Measurements from ENCODE around the gene AFF3.
A peak's percentile ranks its signal among the peaks of the same experiment; 100 is the strongest.

AFF3 gene

DNA sequence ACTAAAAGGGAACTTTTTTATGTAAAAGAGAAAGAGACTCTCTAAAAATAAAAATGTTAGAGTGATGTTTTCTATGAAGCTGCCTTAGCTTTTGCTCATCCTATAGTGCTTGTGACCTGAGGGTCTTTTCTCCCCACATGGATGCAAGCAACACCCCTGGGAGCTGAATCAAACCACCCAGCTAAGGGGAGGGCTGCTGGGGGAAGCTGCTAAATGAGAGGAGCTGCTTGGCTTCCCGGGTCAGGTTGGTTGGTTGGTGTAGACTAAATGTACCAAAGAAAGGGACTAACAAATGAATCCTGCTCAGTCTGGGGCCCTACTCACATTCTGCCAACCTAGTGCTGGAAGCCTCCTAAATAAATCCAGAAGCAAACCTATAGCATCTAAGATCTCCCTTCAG lies 35.0 kb downstream of the AFF3 start:
- Histone ChIP-seq H3K9me2 (replicated peaks; ENCODE audit: control insufficient read depth, low read length) (no peaks in the 10 kb centered on the region), H4K20me1 (ENCODE audit: control insufficient read depth, insufficient read depth, low read depth, low read length) (peaks cover 19% of the 10 kb centered on the region), H3K27me3 (ENCODE audit: control insufficient read depth, low read length) (no peaks in the 10 kb centered on the region), H3K4me1 (ENCODE audit: control insufficient read depth, low read length) (peaks cover 59% of the 10 kb centered on the region), H3F3A (ENCODE audit: control insufficient read depth, insufficient read depth) (peaks cover 23% of the 10 kb centered on the region), H3K27ac (ENCODE audit: low read depth, low read length) (no peak overlapping the region), H3K9me3 (ENCODE audit: control insufficient read depth, insufficient read depth, low read length) (no peaks in the 10 kb centered on the region), H3K36me3 (ENCODE audit: control insufficient read depth, low read length) (peaks cover 28% of the 10 kb centered on the region), H3K79me2 (ENCODE audit: control insufficient read depth, low read length) (peaks cover 5% of the 10 kb centered on the region; the same call in 1 of the 2 replicates), H3K4me3 (ENCODE audit: low read length) (no peak overlapping the region), H3K4me2 (ENCODE audit: low read length) (no peak overlapping the region)
- TF ChIP-seq, protein P1, sequence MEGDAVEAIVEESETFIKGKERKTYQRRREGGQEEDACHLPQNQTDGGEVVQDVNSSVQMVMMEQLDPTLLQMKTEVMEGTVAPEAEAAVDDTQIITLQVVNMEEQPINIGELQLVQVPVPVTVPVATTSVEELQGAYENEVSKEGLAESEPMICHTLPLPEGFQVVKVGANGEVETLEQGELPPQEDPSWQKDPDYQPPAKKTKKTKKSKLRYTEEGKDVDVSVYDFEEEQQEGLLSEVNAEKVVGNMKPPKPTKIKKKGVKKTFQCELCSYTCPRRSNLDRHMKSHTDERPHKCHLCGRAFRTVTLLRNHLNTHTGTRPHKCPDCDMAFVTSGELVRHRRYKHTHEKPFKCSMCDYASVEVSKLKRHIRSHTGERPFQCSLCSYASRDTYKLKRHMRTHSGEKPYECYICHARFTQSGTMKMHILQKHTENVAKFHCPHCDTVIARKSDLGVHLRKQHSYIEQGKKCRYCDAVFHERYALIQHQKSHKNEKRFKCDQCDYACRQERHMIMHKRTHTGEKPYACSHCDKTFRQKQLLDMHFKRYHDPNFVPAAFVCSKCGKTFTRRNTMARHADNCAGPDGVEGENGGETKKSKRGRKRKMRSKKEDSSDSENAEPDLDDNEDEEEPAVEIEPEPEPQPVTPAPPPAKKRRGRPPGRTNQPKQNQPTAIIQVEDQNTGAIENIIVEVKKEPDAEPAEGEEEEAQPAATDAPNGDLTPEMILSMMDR (IDR thresholded peaks at IDR 0.05; ENCODE audit: low read depth, low read length, poor library complexity, severe bottlenecking) = no peak
- TF ChIP-seq EZH2phosphoT487 (IDR thresholded peaks at IDR 0.05; ENCODE audit: borderline replicate concordance, low read length) = no peak

DNA sequence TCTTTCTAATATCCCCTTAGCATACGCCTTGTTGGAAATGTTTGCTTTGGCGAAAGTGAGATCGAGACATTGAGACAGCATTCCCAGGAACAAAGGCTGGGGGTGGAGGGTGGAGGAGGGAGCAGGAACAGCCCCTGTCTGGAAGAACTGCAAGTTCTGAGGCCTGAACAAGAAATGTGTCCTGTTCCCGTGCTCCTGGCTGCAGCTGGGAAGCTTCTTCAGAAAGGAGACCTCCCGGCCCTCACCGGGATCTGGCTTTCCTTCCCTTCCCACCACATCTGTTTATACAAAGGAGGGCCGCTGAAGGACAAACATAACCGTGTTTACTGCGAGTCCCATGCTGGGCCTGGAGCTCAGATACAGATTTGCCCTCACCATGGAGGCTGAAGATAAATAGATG lies 35.9 kb downstream of the AFF3 start:
- H3K79me2 ChIP-seq (ENCODE audit: control insufficient read depth, low read length) = peaks cover 5% of the 10 kb centered on the region; the same call in 1 of the 2 replicates
- no peaks in the 10 kb centered on the region for H3K9me3 ChIP-seq (ENCODE audit: control insufficient read depth, insufficient read depth, low read length)
- peaks cover 49% of the 10 kb centered on the region for H3K4me1 ChIP-seq (ENCODE audit: control insufficient read depth, low read length)
- no peaks in the 10 kb centered on the region for H3K9me2 ChIP-seq (replicated peaks; ENCODE audit: control insufficient read depth, low read length)
- peak overlapping the region; percentile 66; the same call in 1 of the 2 replicates for H3K4me2 ChIP-seq (ENCODE audit: low read length)
- H3F3A ChIP-seq (ENCODE audit: control insufficient read depth, insufficient read depth) = peaks cover 21% of the 10 kb centered on the region
- peaks cover 19% of the 10 kb centered on the region for H4K20me1 ChIP-seq (ENCODE audit: control insufficient read depth, insufficient read depth, low read depth, low read length)
- no peak overlapping the region for H3K4me3 ChIP-seq (ENCODE audit: low read length)
- H3K36me3 ChIP-seq (ENCODE audit: control insufficient read depth, low read length) = peaks cover 18% of the 10 kb centered on the region
- TF ChIP-seq, protein P1 (IDR thresholded peaks at IDR 0.05; ENCODE audit: low read depth, low read length, poor library complexity, severe bottlenecking) = no peak
- no peak for TF ChIP-seq EZH2phosphoT487 (IDR thresholded peaks at IDR 0.05; ENCODE audit: borderline replicate concordance, low read length)
- no peak overlapping the region for H3K27ac ChIP-seq (ENCODE audit: low read depth, low read length)
- no peaks in the 10 kb centered on the region for H3K27me3 ChIP-seq (ENCODE audit: control insufficient read depth, low read length)

- Histone ChIP-seq H4K20me1 (ENCODE audit: control insufficient read depth, insufficient read depth, low read depth, low read length) (peaks cover 19% of the 10 kb centered on the region), H3K4me1 (ENCODE audit: control insufficient read depth, low read length) (peaks cover 41% of the 10 kb centered on the region), H3K27me3 (ENCODE audit: control insufficient read depth, low read length) (no peaks in the 10 kb centered on the region), H3K27ac (ENCODE audit: low read depth, low read length) (no peak overlapping the region), H3K4me2 (ENCODE audit: low read length) (peak overlapping the region; percentile 66), H3K9me2 (replicated peaks; ENCODE audit: control insufficient read depth, low read length) (no peaks in the 10 kb centered on the region), H3K79me2 (ENCODE audit: control insufficient read depth, low read length) (peaks cover 5% of the 10 kb centered on the region; the same call in 1 of the 2 replicates), H3K4me3 (ENCODE audit: low read length) (peak overlapping the region; percentile 60), H3F3A (ENCODE audit: control insufficient read depth, insufficient read depth) (peaks cover 14% of the 10 kb centered on the region), H3K36me3 (ENCODE audit: control insufficient read depth, low read length) (peaks cover 18% of the 10 kb centered on the region), H3K9me3 (ENCODE audit: control insufficient read depth, insufficient read depth, low read length) (no peaks in the 10 kb centered on the region)
- TF ChIP-seq, protein P1 (IDR thresholded peaks at IDR 0.05; ENCODE audit: low read depth, low read length, poor library complexity, severe bottlenecking) = no peak
- no peak for TF ChIP-seq EZH2phosphoT487 (IDR thresholded peaks at IDR 0.05; ENCODE audit: borderline replicate concordance, low read length)
Measured at GRCh38 chr2:100105678-100106054, 36.7 kb downstream of the AFF3 start.
